Epithelial cell of prostate (primary cell): Measurements from ENCODE around the gene PLA2R1.
"Not testable (repeated sequence)": the region's sequence is repeated elsewhere in the genome, so short reads cannot be mapped to it uniquely, and the experiment has no call there.

Source experiments
- DNase-seq: peaks from one replicate; pipeline ENCODE4 v3.0.0-alpha.2; 2011; ENCODE audit warnings: low read depth, low spot score
- H3K27ac ChIP-seq: fragments of 450-650 bp; 2 replicates; pipeline ENCODE4 v1.5.1; 2017; ENCODE audit warnings: mild to moderate bottlenecking

Gene PLA2R1

GRCh38 chr2:160064916-160065315 lies 2.5 kb upstream of the PLA2R1 start:
- DNase-seq, result no peak

DNA sequence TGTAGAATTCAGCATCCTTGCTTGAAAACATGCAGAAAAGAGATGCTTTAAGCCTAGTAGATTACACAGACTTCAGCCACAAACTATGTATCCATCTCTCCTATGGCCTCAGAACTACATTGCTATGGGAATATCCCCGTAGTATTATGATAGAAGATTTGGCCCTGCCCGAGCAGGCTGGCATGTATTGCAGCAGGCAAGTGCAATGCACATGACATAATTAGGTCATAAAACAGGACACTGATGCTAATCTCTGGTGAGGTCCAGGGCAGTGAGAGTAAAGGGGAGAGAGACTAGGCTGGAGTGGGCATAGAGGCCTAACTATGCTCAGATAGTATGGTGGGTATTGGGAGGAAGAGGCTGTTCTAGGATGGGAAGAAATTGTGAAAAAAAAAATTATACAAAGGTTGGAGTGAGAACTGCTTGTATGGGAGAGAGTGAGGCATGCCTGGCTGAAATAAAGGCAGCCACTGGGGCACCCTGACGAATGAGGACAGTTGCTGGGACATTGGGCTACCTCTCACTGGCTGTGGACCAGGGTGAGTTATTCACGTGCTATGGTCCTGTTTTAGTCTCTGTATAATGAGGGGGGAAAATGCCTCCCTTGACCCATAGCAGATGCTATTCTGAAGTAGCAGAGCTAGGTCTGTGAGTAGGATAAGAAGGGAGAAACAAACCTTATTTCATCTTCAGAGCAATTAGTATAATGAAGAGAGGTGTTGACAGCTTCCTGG lies 1.6 kb upstream of the PLA2R1 start:
- no peak for DNase-seq
- H3K27ac ChIP-seq, result no peak overlapping the region

More at GRCh38 chr2:160064916-160065315, 2.5 kb upstream of the PLA2R1 start:
- H3K27ac ChIP-seq, result no peak overlapping the region

- DNase-seq, result no peak
- H3K27ac ChIP-seq, result no peak overlapping the region
These were observed 856 bp upstream of the PLA2R1 start for GRCh38 chr2:160063271-160063670.

- H3K27ac ChIP-seq, result no peak overlapping the region
- DNase-seq, result no peak
These were observed 497 bp downstream of the PLA2R1 start for GRCh38 chr2:160061944-160062291.

GRCh38 chr2:160061533-160061932 lies 882 bp downstream of the PLA2R1 start:
- no peak overlapping the region for H3K27ac ChIP-seq
- DNase-seq, result no peak

DNA sequence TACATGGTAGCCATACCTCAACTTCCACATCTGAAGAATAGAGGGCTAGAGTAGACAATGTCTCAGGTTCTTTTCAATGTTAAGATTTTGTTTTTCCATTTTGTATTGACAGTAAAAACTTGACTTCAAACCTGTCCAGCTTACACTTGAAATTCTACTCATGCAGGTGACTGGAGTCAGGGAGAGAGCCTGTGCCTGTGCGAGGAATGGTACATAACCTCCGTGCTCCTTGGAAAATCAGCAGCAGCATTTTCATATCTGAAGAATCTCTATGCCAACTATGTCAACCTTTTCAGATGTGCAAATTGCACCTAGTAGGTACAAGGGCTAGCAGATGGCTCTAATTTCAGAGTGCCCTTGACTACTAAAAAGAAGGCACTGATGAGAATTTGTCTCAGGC lies 2.1 kb downstream of the PLA2R1 start:
- no peak for DNase-seq
- H3K27ac ChIP-seq, result no peak overlapping the region

DNA sequence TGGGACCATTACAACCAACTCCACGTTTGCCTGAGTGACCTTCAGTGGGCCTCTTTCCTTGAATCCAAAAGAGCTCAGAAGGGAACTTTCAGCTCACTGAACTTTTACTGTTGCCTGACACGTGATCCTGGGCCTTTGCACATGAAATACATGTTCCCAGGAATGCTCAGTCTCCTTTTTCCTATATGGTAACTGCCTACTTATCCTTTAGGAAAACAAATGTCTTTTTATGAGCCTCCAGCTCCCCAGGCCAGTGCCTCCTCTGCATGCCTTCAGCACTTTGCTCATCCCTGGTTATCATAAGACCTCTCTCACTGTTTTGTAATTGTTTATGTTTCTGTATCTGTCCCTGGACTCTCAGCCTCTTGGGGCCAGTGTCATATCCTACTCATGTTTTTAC lies 5.1 kb downstream of the PLA2R1 start:
- DNase-seq, result no peak
- H3K27ac ChIP-seq, result no peak overlapping the region

DNA sequence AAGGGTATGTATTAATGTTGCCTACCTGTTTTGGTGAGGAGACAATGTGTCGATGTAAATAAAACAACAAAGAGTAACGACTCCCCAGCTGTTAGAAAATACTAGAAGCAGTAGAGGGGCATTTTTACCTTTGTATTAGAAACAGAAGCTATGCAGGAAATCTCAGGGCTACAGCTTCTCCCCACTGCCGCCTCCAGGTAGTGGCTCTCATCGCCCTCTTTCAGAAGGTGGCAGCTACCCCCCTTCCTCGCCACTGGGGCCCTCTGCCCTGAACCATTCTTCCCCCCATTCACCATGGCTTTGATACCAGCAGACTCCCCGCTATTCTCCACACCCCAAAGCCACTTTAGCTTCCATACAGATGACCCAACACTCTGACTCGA lies 6.7 kb downstream of the PLA2R1 start:
- DNase-seq, result no peak
- H3K27ac ChIP-seq, result no peak overlapping the region

DNA sequence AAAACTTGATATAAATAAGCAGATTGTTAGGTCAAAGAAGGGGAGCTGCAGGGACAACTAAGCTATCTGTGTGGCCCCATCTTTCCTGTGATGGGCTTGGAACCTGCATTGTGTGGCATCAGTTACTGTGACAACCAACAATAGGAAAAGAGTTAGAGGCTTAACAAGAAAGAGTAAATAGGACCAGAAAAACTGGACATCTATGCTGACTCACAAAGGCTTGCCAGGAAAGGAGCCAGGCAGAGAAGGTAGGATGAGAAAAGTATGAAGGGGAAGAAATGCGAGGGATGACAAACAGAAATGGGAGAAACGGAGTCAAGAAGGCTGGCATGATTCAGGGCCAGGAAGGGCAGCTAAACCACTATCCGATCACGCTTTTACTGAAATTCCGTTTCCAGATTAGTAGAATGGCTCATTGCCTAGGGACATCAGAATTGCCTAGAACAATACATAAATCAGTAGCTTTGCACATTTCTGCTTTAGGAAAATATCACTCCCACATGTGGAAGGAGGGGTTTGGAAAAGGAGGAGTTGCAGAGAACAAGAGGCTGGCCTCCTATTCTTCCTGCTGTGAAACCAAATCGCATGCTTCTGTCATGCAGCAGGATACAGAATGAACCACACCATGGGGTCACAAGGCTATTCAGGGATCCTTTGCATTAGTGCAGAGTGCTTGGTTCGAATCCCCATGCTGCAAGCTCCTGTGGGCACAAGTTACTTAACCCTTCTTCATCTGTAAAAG lies 7.3 kb downstream of the PLA2R1 start:
- H3K27ac ChIP-seq, result no peak overlapping the region
- no peak for DNase-seq

DNA sequence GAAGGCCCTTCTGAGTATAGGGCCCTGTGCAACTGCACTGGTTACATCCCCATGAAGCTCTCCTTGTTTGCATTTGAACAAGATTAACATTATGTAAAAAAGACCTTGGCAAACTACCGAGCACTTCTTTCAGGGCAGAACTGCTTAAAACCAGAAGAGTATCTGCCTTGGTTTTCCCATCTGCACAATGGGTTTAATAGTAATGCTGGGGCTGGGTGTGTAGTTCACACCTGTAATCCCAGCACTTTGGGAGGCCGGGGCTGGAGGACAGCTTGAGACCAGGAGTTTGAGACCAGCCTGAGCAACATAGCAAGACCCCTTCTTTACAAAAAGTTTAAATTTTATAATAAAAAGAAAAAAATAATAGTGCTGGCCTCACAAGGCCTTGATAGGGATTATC lies 8.5 kb downstream of the PLA2R1 start:
- no peak overlapping the region for H3K27ac ChIP-seq
- no peak for DNase-seq

DNA sequence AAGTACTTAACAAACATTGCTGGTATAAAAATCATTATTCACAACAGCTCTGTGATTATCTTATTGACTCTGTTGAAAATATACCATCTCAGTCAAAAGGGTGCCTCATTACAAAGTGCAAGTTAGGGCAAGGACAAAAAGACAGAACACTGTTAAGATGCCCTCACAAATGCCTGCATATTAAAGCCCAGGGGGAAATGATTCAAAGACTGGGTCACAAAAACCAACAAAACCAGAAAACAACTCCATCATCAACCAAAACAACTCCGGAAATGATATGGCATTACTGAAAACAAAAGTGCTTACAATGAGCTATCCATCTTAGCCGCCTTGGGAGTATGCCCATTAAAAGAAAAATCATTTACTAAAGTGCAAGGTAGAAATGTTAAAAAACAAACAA lies 9.9 kb downstream of the PLA2R1 start:
- DNase-seq, result no peak
- no peak overlapping the region for H3K27ac ChIP-seq

DNA sequence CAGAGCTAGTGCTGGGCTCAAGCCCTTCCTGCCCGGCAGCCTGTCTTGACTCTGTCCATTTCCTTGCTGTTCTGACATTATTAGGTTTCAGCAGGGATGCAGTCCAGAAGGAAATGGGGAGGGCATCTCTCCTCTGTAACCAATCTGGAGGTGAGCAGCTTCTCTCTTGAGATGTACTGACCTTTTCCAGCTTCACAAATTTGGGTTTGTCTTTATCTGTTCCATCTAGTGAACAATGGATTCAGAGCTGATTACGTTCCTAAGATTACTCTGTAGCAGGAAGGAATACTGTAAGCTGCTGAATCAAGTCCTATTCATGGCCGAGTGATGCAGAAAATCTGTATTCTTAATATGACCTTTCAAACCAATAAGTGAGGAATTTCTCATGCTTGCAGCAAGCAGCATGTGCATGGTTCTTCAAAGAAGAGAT lies 11.0 kb downstream of the PLA2R1 start:
- no peak for DNase-seq
- no peak overlapping the region for H3K27ac ChIP-seq

DNA sequence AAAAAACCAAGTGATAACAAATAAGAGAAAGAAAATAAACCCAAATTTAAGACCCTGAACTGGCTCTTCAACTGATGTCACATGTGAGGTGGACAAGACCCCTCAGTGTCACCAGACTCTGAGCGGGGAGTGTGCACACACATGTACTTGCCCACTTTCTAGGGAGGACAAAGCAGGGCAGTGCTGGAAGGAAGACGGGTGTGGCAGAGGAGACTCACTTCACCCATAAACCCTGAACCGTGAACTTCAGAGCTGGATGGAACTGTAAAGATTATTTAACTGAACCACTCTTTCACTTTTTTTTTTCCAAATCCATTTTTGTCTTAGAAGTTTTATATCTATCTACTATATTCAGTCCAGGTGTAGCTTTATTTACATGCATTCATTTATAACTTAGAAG lies 12.3 kb downstream of the PLA2R1 start:
- H3K27ac ChIP-seq, result no peak overlapping the region
- no peak for DNase-seq

- no peak overlapping the region for H3K27ac ChIP-seq
- no peak for DNase-seq
These were observed 16.7 kb downstream of the PLA2R1 start for GRCh38 chr2:160045703-160046210.

DNA sequence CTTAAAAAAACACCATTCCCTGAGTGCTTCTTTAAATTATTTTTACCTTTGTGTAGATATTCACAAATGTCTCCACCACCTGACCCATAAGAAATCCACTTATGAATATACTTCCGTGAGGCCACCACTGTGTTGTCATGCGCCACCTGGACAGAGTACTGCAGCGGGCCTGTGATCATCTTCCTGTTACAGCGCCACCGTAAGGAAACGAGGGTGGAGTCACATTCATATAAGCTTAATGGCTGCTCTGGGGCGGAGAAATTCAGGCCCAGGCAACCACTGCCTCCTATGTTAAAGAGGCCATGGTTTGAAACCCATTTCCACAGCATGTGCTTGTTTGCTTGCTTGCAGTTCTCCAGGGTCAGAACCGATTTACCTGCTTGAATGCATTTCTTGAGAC lies 17.7 kb downstream of the PLA2R1 start:
- DNase-seq, result no peak
- no peak overlapping the region for H3K27ac ChIP-seq

GRCh38 chr2:160043265-160043664 lies 19.1 kb downstream of the PLA2R1 start:
- no peak for DNase-seq
- H3K27ac ChIP-seq, result no peak overlapping the region

GRCh38 chr2:160042054-160042453 lies 20.4 kb downstream of the PLA2R1 start:
- H3K27ac ChIP-seq, result no peak overlapping the region
- no peak for DNase-seq

GRCh38 chr2:160041091-160041490 lies 21.3 kb downstream of the PLA2R1 start:
- no peak for DNase-seq
- no peak overlapping the region for H3K27ac ChIP-seq

DNA sequence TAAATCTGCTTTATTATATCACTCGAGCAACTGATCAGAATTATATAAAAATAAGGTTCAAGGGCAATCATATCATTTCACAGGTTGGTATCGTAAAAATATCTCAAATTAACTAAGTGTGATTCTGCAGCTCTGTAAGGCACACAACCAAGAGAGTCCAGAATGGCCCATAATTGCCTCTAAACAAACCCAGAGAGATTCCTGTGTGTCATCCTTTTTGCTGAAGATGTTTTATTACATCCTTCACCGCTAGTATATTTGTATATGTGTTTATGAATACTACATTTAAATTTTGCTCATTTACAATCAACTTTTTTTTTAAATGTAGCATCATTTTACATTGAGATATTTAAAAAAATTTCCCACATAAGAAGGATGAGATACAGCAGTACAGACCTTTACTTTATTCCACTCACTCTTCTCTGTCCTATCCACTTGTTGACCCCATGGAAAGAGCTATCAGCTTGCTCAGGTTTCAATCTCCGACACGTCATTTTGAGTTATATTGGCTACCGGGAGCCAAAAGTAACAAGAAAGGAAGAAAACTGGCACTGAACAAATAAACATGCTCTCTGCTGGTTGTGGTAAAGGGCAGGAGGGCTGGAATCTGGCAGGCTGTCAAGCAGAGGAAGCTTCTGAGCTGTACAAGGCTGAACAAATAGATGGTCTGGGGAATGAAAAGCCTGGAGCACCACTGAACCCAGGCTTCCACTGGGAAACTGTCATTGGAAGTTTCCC lies 23.1 kb downstream of the PLA2R1 start:
- no peak for DNase-seq
- no peak overlapping the region for H3K27ac ChIP-seq

GRCh38 chr2:160038662-160039061 lies 23.8 kb downstream of the PLA2R1 start:
- not testable (repeated sequence) for DNase-seq

DNA sequence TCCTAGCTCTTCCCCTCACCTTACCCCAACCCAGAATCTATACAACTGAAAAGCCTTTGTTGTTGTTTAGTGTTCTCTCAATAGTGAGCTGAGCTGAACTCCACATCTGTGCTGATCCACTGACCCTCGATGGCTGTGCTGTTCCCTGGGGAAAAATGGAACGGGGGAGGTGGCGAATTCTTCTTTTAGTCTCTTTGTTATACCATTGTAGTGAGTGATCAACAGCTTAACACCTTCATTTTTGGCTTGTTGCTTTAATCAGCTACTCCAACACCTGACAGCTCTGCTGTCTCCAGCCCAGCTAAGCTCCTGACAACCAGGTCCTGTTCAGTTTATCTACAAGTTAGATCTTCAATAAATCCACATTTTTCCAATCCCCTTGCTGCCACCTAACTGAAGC lies 25.7 kb downstream of the PLA2R1 start:
- no peak overlapping the region for H3K27ac ChIP-seq
- no peak for DNase-seq

More at GRCh38 chr2:160038662-160039061, 23.8 kb downstream of the PLA2R1 start:
- H3K27ac ChIP-seq, result not testable (repeated sequence)
